ENCODE results near the gene KATNIP.

DNA sequence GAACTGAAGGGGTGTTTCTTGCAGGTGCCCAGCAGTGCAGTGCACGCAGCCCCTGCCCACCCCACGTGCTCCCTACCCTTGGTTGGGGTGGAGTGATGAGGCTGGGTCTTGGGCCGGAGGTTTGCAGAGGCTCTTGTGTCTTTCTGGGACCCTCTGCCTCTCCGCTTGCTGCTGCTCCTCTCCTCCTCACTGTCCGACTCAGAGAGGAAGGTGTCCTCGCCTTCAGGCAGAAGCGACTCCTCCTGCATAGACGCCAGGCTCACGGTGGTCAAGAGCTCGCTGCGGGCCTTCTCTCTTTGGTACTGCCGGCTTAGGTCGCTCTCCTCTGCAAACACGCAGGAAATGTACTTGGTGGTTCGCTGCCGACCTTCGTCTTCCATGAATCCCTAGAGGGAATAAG, 43.2 kb upstream of the KATNIP start:
- TF ChIP-seq, protein P1, sequence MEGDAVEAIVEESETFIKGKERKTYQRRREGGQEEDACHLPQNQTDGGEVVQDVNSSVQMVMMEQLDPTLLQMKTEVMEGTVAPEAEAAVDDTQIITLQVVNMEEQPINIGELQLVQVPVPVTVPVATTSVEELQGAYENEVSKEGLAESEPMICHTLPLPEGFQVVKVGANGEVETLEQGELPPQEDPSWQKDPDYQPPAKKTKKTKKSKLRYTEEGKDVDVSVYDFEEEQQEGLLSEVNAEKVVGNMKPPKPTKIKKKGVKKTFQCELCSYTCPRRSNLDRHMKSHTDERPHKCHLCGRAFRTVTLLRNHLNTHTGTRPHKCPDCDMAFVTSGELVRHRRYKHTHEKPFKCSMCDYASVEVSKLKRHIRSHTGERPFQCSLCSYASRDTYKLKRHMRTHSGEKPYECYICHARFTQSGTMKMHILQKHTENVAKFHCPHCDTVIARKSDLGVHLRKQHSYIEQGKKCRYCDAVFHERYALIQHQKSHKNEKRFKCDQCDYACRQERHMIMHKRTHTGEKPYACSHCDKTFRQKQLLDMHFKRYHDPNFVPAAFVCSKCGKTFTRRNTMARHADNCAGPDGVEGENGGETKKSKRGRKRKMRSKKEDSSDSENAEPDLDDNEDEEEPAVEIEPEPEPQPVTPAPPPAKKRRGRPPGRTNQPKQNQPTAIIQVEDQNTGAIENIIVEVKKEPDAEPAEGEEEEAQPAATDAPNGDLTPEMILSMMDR (IDR thresholded peaks at IDR 0.05): no peak
- TF ChIP-seq POLR2AphosphoS5 (IDR thresholded peaks at IDR 0.05): no peak

All from sigmoid colon (tissue), 4 donors.